PC-9 (cell line): ENCODE results near the gene TBX18.

Experiments
- EZH2 ChIP-seq: fragments of 200-600 bp; sonication (generic); IDR thresholded peaks from 2 replicates; pipeline ENCODE4 v1.8.0; 2017; ENCODE audit warnings: antibody characterized with exemption, low read depth
- TF ChIP-seq, protein P1 (sequence below): fragments of 200-600 bp; sonication (generic); conservative IDR thresholded peaks from 2 replicates; pipeline ENCODE4 v1.6.1; 2017; ENCODE audit warnings: mixed run types, antibody characterized with exemption, mild to moderate bottlenecking, moderate library complexity

DNA sequence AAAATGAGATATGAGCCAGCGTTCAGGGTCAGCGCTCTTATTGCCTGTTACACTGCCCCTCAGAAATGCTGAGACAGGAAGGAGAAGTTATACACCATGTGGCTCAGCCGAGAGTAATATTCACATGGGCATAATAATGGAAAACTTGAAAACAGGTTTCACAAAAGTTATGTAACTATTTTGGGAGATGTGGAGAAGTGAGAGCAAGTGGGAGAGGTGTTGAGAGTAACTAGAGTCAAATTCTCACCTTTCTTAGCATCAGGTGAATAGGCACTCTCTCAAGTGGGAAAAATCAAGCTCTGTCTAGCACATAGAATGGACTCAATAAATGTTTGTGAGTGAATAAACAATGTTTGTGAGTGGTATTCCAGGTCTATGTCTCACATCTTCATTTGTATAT is 94.5 kb downstream of the TBX18 start:
- TF ChIP-seq, protein P1, sequence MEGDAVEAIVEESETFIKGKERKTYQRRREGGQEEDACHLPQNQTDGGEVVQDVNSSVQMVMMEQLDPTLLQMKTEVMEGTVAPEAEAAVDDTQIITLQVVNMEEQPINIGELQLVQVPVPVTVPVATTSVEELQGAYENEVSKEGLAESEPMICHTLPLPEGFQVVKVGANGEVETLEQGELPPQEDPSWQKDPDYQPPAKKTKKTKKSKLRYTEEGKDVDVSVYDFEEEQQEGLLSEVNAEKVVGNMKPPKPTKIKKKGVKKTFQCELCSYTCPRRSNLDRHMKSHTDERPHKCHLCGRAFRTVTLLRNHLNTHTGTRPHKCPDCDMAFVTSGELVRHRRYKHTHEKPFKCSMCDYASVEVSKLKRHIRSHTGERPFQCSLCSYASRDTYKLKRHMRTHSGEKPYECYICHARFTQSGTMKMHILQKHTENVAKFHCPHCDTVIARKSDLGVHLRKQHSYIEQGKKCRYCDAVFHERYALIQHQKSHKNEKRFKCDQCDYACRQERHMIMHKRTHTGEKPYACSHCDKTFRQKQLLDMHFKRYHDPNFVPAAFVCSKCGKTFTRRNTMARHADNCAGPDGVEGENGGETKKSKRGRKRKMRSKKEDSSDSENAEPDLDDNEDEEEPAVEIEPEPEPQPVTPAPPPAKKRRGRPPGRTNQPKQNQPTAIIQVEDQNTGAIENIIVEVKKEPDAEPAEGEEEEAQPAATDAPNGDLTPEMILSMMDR, result no peak
- no peak for TF ChIP-seq EZH2
